ENCODE measurements around the gene KCTD12. TPM values are rescaled to one million over a fixed set of nuclear protein-coding genes. Genes with fewer than 3 reads are reported as not detected.

Gene KCTD12
- total RNA-seq, 2 experiments from 2014 or later: 0.08 TPM; not detected in 1

GRCh38 chr13:76860706-76861105 lies 25.5 kb downstream of the KCTD12 start:
- POLR2A ChIA-PET: interaction anchor here (1.4 kb wide), 1 partner anchor 13 kb away, joined by 3 read pairs; no protein-coding TSS in a partner anchor
- DNase-seq (ENCODE audit: low spot score): no peak
- H3K9me3 ChIP-seq (ENCODE audit: low read length): no peaks in the 10 kb centered on the region
- no TSS peak for BruUV-seq (replicated peaks)
- intact Hi-C loops (cut with micrococcal nuclease; ENCODE audit: unreplicated experiment): no loop called here
- TF ChIP-seq CTCF (conservative IDR thresholded peaks at IDR 0.05; ENCODE audit: low read length): no peak
- no peak for TF ChIP-seq EZH2phosphoT487 (IDR thresholded peaks at IDR 0.05; ENCODE audit: borderline replicate concordance, low read depth, low read length)
- no peak overlapping the region for H3K4me3 ChIP-seq (ENCODE audit: low read depth, low read length, poor library complexity, severe bottlenecking)
- no peaks in the 10 kb centered on the region for H3K4me1 ChIP-seq (ENCODE audit: insufficient read depth, low read length, poor library complexity, severe bottlenecking)
- CTCF ChIA-PET (ENCODE audit: unreplicated experiment): interaction anchor here (1.4 kb wide), 1 partner anchor 13 kb away, joined by 3 read pairs; no protein-coding TSS in a partner anchor
- no peaks in the 10 kb centered on the region for H3K9me2 ChIP-seq (ENCODE audit: insufficient read depth, low read length)
- H3K4me2 ChIP-seq (ENCODE audit: low read length): no peak overlapping the region
- H3K27ac ChIP-seq (ENCODE audit: low read depth, low read length, poor library complexity, severe bottlenecking): no peak overlapping the region
- H2AFZ ChIP-seq (ENCODE audit: low read length): no peak overlapping the region
- no peaks in the 10 kb centered on the region for H3K36me3 ChIP-seq (ENCODE audit: insufficient read depth, low read length)
- no peaks in the 10 kb centered on the region for H3K79me2 ChIP-seq (ENCODE audit: insufficient read depth, low read depth, low read length)
- no peaks in the 10 kb centered on the region for H4K20me1 ChIP-seq (ENCODE audit: insufficient read depth, low read length)

GRCh38 chr13:76854894-76855293 lies 31.3 kb downstream of the KCTD12 start:
- H2AFZ ChIP-seq (ENCODE audit: low read length): no peak overlapping the region
- H3K4me2 ChIP-seq (ENCODE audit: low read length): no peak overlapping the region
- ChIA-PET CTCF (ENCODE audit: unreplicated experiment) (no interaction called here), POLR2A (interaction anchor here (1.0 kb wide), 1 partner anchor 10 kb away, joined by 5 read pairs; no protein-coding TSS in a partner anchor)
- H3K79me2 ChIP-seq (ENCODE audit: insufficient read depth, low read depth, low read length): no peaks in the 10 kb centered on the region
- H3K4me3 ChIP-seq (ENCODE audit: low read depth, low read length, poor library complexity, severe bottlenecking): no peak overlapping the region
- no peaks in the 10 kb centered on the region for H3K36me3 ChIP-seq (ENCODE audit: insufficient read depth, low read length)
- H4K20me1 ChIP-seq (ENCODE audit: insufficient read depth, low read length): no peaks in the 10 kb centered on the region
- H3K9me3 ChIP-seq (ENCODE audit: low read length): no peaks in the 10 kb centered on the region
- no TSS peak for BruUV-seq (replicated peaks)
- TF ChIP-seq EZH2phosphoT487 (IDR thresholded peaks at IDR 0.05; ENCODE audit: borderline replicate concordance, low read depth, low read length) (no peak), CTCF (conservative IDR thresholded peaks at IDR 0.05; ENCODE audit: low read length) (no peak)
- DNase-seq (ENCODE audit: low spot score): no peak
- intact Hi-C loops (cut with micrococcal nuclease; ENCODE audit: unreplicated experiment): no loop called here
- no peaks in the 10 kb centered on the region for H3K9me2 ChIP-seq (ENCODE audit: insufficient read depth, low read length)
- H3K4me1 ChIP-seq (ENCODE audit: insufficient read depth, low read length, poor library complexity, severe bottlenecking): no peaks in the 10 kb centered on the region
- no peak overlapping the region for H3K27ac ChIP-seq (ENCODE audit: low read depth, low read length, poor library complexity, severe bottlenecking)

- H3K36me3 ChIP-seq (ENCODE audit: insufficient read depth, low read length): no peaks in the 10 kb centered on the region
- no peak for DNase-seq (ENCODE audit: low spot score)
- no peaks in the 10 kb centered on the region for H4K20me1 ChIP-seq (ENCODE audit: insufficient read depth, low read length)
- TF ChIP-seq EZH2phosphoT487 (IDR thresholded peaks at IDR 0.05; ENCODE audit: borderline replicate concordance, low read depth, low read length) (no peak), CTCF (conservative IDR thresholded peaks at IDR 0.05; ENCODE audit: low read length) (no peak)
- CTCF ChIA-PET (ENCODE audit: unreplicated experiment): no interaction called here
- no TSS peak for BruUV-seq (replicated peaks)
- no peaks in the 10 kb centered on the region for H3K79me2 ChIP-seq (ENCODE audit: insufficient read depth, low read depth, low read length)
- no peaks in the 10 kb centered on the region for H3K9me3 ChIP-seq (ENCODE audit: low read length)
- POLR2A ChIA-PET: interaction anchor here (0.7 to 1.0 kb wide), 2 partner anchors 9 to 18 kb away, joined by 5 to 9 read pairs; no protein-coding TSS in a partner anchor
- no peaks in the 10 kb centered on the region for H3K9me2 ChIP-seq (ENCODE audit: insufficient read depth, low read length)
- H3K4me1 ChIP-seq (ENCODE audit: insufficient read depth, low read length, poor library complexity, severe bottlenecking): no peaks in the 10 kb centered on the region
- intact Hi-C loops (cut with micrococcal nuclease; ENCODE audit: unreplicated experiment): no loop called here
- H3K4me2 ChIP-seq (ENCODE audit: low read length): no peak overlapping the region
- no peak overlapping the region for H2AFZ ChIP-seq (ENCODE audit: low read length)
- no peak overlapping the region for H3K4me3 ChIP-seq (ENCODE audit: low read depth, low read length, poor library complexity, severe bottlenecking)
- H3K27ac ChIP-seq (ENCODE audit: low read depth, low read length, poor library complexity, severe bottlenecking): no peak overlapping the region
Observed at GRCh38 chr13:76853921-76854608, 32.1 kb downstream of the KCTD12 start.
